Measurements from ENCODE around the gene UNC13B.

DNA sequence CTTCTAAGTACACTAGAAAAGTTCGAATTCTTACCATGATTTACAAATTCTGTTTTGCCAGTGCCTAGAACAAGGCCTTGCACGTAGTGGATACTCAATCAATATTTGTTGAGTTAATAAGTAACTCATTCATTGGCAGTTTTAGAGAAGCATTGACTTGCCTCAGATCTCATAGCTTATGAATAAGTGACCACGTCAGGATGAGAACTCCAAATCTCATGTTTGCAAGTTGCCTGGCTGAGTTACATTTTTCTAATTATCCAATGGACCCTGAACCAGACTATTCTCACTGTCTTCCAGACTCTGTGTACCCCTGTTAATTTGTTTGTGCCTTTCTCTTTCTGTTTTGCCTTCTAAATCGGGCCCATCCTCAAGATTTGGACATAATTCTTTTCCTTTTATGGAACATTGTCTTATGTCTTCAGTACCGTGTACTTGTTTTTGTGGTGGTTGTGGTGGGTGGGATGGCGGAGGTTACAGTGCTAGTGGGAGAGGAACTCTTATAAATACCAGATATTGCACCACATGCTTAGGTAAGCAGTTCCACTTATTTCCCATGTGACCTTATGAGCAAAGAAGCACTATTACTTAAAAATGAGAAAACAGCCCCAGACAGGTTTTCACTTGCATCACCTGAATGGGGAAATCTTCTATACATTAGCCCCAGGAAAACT is 96.3 kb downstream of the UNC13B start:
- TF ChIP-seq CEBPB (IDR thresholded peaks at IDR 0.05; ENCODE audit: low read depth, low read length) (no peak), RAD21 (IDR thresholded peaks at IDR 0.05 in 1 of 2, conservative IDR thresholded peaks at IDR 0.05 in 1 of 2; ENCODE audit: low read depth in 2 of 2, low read length in 2 of 2) (no peak), RFX5 (IDR thresholded peaks at IDR 0.05; ENCODE audit: borderline replicate concordance, low read depth, low read length) (no peak), EP300 (IDR thresholded peaks at IDR 0.05; ENCODE audit: borderline replicate concordance in 1 of 2, low read depth in 2 of 2, low read length in 2 of 2) (no peak), POLR2AphosphoS5 (IDR thresholded peaks at IDR 0.05; ENCODE audit: low read depth, low read length) (no peak), YY1 (IDR thresholded peaks at IDR 0.05; ENCODE audit: low read depth, low read length) (no peak), SP1 (IDR thresholded peaks at IDR 0.05; ENCODE audit: low read depth, low read length) (no peak), EGR1 (IDR thresholded peaks at IDR 0.05; ENCODE audit: borderline replicate concordance, low read depth, low read length) (no peak)
- TF ChIP-seq, protein P1, sequence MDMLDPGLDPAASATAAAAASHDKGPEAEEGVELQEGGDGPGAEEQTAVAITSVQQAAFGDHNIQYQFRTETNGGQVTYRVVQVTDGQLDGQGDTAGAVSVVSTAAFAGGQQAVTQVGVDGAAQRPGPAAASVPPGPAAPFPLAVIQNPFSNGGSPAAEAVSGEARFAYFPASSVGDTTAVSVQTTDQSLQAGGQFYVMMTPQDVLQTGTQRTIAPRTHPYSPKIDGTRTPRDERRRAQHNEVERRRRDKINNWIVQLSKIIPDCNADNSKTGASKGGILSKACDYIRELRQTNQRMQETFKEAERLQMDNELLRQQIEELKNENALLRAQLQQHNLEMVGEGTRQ (IDR thresholded peaks at IDR 0.05; ENCODE audit: low read length) = no peak
- TF ChIP-seq, protein P2, sequence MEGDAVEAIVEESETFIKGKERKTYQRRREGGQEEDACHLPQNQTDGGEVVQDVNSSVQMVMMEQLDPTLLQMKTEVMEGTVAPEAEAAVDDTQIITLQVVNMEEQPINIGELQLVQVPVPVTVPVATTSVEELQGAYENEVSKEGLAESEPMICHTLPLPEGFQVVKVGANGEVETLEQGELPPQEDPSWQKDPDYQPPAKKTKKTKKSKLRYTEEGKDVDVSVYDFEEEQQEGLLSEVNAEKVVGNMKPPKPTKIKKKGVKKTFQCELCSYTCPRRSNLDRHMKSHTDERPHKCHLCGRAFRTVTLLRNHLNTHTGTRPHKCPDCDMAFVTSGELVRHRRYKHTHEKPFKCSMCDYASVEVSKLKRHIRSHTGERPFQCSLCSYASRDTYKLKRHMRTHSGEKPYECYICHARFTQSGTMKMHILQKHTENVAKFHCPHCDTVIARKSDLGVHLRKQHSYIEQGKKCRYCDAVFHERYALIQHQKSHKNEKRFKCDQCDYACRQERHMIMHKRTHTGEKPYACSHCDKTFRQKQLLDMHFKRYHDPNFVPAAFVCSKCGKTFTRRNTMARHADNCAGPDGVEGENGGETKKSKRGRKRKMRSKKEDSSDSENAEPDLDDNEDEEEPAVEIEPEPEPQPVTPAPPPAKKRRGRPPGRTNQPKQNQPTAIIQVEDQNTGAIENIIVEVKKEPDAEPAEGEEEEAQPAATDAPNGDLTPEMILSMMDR (IDR thresholded peaks at IDR 0.05; ENCODE audit: control extremely low read depth in 1 of 3, insufficient read depth in 1 of 3, low read depth in 1 of 3, low read length in 3 of 3) = no peak
